ENCODE measurements around the gene GCNT2. TPM values are rescaled to one million over a fixed set of nuclear protein-coding genes. Genes with fewer than 3 reads are reported as not detected.

GCNT2 gene
- total RNA-seq, 1 donor from 2014 or later: 8.2 TPM

DNA sequence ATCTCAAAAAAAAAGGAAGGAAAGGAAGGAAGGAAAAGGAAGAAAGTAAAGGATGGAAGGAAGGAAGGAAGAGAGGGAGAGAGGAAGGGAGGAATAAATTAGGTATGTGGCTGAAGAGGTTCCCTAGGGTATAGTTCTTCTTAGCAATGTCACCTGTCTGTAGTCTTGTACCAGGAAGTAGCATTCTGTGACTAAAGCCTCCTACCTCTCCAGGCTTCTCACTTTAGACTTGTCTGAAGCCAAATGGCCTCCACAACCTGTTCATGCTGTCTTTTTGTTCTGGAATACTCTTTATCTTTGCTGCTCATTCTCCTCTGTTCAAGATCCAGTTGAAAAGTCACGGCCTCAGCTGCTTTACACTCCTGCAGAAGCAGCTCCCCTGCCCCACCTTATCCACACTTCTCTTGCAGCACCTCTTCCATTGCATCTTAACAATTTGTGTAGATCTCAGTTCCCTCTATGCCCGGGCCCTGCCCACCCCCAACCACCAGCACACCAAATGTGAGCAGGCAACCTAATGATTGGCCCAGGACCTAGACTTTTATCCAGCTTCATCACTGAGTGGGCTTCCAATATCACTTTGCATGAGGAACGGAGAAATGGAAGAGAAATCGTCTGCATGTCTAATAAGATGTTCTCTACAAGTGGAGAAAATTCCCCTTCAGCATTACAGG is 19.1 kb downstream of the GCNT2 start:
- H3K4me3 Mint-ChIP-seq (ENCODE audit: low read depth): no peak overlapping the region
- TF ChIP-seq, protein P1, sequence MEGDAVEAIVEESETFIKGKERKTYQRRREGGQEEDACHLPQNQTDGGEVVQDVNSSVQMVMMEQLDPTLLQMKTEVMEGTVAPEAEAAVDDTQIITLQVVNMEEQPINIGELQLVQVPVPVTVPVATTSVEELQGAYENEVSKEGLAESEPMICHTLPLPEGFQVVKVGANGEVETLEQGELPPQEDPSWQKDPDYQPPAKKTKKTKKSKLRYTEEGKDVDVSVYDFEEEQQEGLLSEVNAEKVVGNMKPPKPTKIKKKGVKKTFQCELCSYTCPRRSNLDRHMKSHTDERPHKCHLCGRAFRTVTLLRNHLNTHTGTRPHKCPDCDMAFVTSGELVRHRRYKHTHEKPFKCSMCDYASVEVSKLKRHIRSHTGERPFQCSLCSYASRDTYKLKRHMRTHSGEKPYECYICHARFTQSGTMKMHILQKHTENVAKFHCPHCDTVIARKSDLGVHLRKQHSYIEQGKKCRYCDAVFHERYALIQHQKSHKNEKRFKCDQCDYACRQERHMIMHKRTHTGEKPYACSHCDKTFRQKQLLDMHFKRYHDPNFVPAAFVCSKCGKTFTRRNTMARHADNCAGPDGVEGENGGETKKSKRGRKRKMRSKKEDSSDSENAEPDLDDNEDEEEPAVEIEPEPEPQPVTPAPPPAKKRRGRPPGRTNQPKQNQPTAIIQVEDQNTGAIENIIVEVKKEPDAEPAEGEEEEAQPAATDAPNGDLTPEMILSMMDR (IDR thresholded peaks at IDR 0.05; ENCODE audit: unreplicated experiment): no peak
- H3K27ac Mint-ChIP-seq: no peak overlapping the region
- H3K4me1 Mint-ChIP-seq (ENCODE audit: low read depth): no peaks in the 10 kb centered on the region
- H3K9me3 Mint-ChIP-seq (ENCODE audit: low read depth): peaks cover 3% of the 10 kb centered on the region
- DNase-seq (ENCODE audit: low spot score, unreplicated experiment): no peak
- peaks cover 11% of the 10 kb centered on the region for H3K27me3 Mint-ChIP-seq
- H3K36me3 Mint-ChIP-seq (ENCODE audit: insufficient read depth): peaks cover 2% of the 10 kb centered on the region

DNA sequence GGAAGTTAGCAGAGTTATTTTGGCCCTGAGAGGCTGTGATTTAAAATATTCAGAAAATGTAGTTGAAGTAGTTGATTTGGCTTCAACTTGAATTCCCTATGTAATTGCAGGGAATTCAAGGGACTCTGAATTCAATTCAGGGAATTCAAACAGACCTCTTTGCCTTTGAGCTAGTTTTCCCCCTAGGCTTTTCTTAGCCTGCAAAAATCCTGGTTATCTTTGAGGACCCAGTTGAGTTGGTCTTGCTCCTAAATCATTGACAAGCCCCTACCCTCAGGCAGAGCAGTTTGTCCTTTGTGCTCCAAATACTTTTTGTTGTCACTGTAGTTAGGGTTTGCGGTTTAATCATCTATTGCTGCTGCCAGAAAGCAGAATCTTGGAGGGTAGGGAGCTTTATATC is 20.4 kb downstream of the GCNT2 start:
- Mint-ChIP-seq H3K4me1 (ENCODE audit: low read depth) (no peaks in the 10 kb centered on the region), H3K36me3 (ENCODE audit: insufficient read depth) (peaks cover 2% of the 10 kb centered on the region), H3K27ac (no peak overlapping the region), H3K4me3 (ENCODE audit: low read depth) (no peak overlapping the region), H3K9me3 (ENCODE audit: low read depth) (peaks cover 3% of the 10 kb centered on the region), H3K27me3 (peaks cover 3% of the 10 kb centered on the region)
- no peak for DNase-seq (ENCODE audit: low spot score, unreplicated experiment)
- TF ChIP-seq, protein P1 (IDR thresholded peaks at IDR 0.05; ENCODE audit: unreplicated experiment): no peak

DNA sequence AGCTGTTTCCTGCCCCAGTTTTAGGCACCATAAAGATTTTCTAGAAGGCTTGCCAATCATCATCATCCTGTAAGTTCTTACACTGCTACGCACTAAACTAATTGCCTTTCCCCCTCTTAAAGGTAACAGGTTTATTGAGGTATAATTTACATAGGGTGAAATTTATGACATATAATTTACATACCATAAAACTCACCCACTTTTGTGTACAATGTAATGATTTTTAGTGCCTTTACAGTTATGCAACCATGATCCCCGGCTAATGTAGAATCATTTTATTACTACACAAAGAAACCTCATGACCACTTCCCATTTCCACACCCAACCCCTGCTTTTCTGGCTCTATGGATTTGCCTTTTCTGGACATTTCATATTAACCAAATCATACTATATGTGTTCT is 21.1 kb downstream of the GCNT2 start:
- Mint-ChIP-seq H3K27me3 (peaks cover 3% of the 10 kb centered on the region), H3K36me3 (ENCODE audit: insufficient read depth) (peaks cover 2% of the 10 kb centered on the region), H3K27ac (no peak overlapping the region), H3K4me3 (ENCODE audit: low read depth) (no peak overlapping the region), H3K4me1 (ENCODE audit: low read depth) (no peaks in the 10 kb centered on the region), H3K9me3 (ENCODE audit: low read depth) (peaks cover 3% of the 10 kb centered on the region)
- DNase-seq (ENCODE audit: low spot score, unreplicated experiment): no peak
- TF ChIP-seq, protein P1 (IDR thresholded peaks at IDR 0.05; ENCODE audit: unreplicated experiment): no peak

GRCh38 chr6:10543488-10543887 is 22.3 kb downstream of the GCNT2 start:
- TF ChIP-seq, protein P1 (IDR thresholded peaks at IDR 0.05; ENCODE audit: unreplicated experiment): no peak
- peaks cover 2% of the 10 kb centered on the region for H3K36me3 Mint-ChIP-seq (ENCODE audit: insufficient read depth)
- peaks cover 3% of the 10 kb centered on the region for H3K9me3 Mint-ChIP-seq (ENCODE audit: low read depth)
- no peaks in the 10 kb centered on the region for H3K4me1 Mint-ChIP-seq (ENCODE audit: low read depth)
- no peak for DNase-seq (ENCODE audit: low spot score, unreplicated experiment)
- H3K4me3 Mint-ChIP-seq (ENCODE audit: low read depth): no peak overlapping the region
- no peak overlapping the region for H3K27ac Mint-ChIP-seq
- peaks cover 3% of the 10 kb centered on the region for H3K27me3 Mint-ChIP-seq

DNA sequence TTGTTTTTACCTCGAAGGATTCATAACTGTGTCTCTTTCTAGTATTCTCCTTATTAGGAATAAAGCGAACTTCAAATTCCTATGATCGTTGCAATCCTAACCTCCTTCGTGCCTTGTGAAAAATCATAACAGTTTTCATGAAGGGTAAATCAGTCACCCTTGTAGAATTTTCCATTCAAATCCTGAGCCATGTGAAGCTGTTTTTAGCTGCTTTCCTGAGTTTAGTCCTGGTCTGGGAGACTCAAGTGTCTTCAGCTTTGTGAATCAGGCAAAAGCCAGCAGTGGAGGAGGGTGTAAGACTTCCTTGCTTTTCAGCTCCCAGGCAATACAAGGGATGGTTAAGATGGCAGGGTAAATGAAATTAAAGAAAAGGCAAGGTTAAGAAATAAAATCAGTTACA is 24.3 kb downstream of the GCNT2 start:
- H3K9me3 Mint-ChIP-seq (ENCODE audit: low read depth): peaks cover 3% of the 10 kb centered on the region
- no peak for DNase-seq (ENCODE audit: low spot score, unreplicated experiment)

More for the DNA sequence above, 24.3 kb downstream of the GCNT2 start:
- peaks cover 3% of the 10 kb centered on the region for H3K27me3 Mint-ChIP-seq
- H3K27ac Mint-ChIP-seq: no peak overlapping the region
- no peaks in the 10 kb centered on the region for H3K4me1 Mint-ChIP-seq (ENCODE audit: low read depth)
- H3K36me3 Mint-ChIP-seq (ENCODE audit: insufficient read depth): peaks cover 2% of the 10 kb centered on the region
- H3K4me3 Mint-ChIP-seq (ENCODE audit: low read depth): no peak overlapping the region
- TF ChIP-seq, protein P1 (IDR thresholded peaks at IDR 0.05; ENCODE audit: unreplicated experiment): no peak

Measured in progenitor cell of endocrine pancreas (in vitro differentiated cells).